Parathyroid adenoma (tissue), 2 donors: ENCODE results near the gene NMUR1.

Experiments
- H2AFZ ChIP-seq: fragments of 300-600 bp; sonication (generic); one replicate; pipeline ENCODE4 v1.7.0; 2017; ENCODE audit warnings: antibody characterized with exemption, mild to moderate bottlenecking
- H3K27ac ChIP-seq: fragments of 300-600 bp; sonication (generic); one replicate; pipeline ENCODE4 v1.7.0; 2017
- H3K27me3 ChIP-seq: fragments of 300-600 bp; sonication (generic); one replicate; pipeline ENCODE4 v1.7.0; 2017; ENCODE audit warnings: low read length; ENCODE audit not compliant: control insufficient read depth, insufficient read depth
- H3K36me3 ChIP-seq: fragments of 300-600 bp; sonication (generic); one replicate; pipeline ENCODE4 v1.7.0; 2017; ENCODE audit warnings: low read length; ENCODE audit not compliant: control insufficient read depth, insufficient read depth
- H3K4me1 ChIP-seq: fragments of 300-600 bp; sonication (generic); one replicate; pipeline ENCODE4 v1.7.0; 2017; ENCODE audit warnings: control low read depth
- H3K4me2 ChIP-seq: fragments of 300-600 bp; sonication (generic); one replicate; pipeline ENCODE4 v1.7.0; 2017; ENCODE audit warnings: low read length
- H3K4me3 ChIP-seq: fragments of 300-600 bp; sonication (generic); one replicate; pipeline ENCODE4 v1.7.0; 2017; ENCODE audit warnings: low read depth, low read length
- H3K79me2 ChIP-seq: fragments of 300-600 bp; sonication (generic); one replicate; pipeline ENCODE4 v1.7.0; 2017; ENCODE audit warnings: control low read depth
- H3K9ac ChIP-seq: fragments of 300-600 bp; sonication (generic); one replicate; pipeline ENCODE4 v1.7.0; 2017; ENCODE audit warnings: mild to moderate bottlenecking
- H3K9me3 ChIP-seq: fragments of 300-600 bp; sonication (generic); one replicate; pipeline ENCODE4 v1.7.0; 2017; ENCODE audit warnings: low read length; ENCODE audit not compliant: control insufficient read depth
- TF ChIP-seq, protein P1 (sequence below): fragments of 300-600 bp; sonication (generic); IDR thresholded peaks from one replicate; pipeline ENCODE4 v1.7.0; 2017; ENCODE audit warnings: antibody characterized with exemption, mild to moderate bottlenecking
- donor health status: primary hyperparathyroidism.

Gene NMUR1

GRCh38 chr2:231531883-231532755 lies 1.9 kb upstream of the NMUR1 start:
- no peak overlapping the region for H2AFZ ChIP-seq
- no peaks in the 10 kb centered on the region for H3K27me3 ChIP-seq
- TF ChIP-seq, protein P1, sequence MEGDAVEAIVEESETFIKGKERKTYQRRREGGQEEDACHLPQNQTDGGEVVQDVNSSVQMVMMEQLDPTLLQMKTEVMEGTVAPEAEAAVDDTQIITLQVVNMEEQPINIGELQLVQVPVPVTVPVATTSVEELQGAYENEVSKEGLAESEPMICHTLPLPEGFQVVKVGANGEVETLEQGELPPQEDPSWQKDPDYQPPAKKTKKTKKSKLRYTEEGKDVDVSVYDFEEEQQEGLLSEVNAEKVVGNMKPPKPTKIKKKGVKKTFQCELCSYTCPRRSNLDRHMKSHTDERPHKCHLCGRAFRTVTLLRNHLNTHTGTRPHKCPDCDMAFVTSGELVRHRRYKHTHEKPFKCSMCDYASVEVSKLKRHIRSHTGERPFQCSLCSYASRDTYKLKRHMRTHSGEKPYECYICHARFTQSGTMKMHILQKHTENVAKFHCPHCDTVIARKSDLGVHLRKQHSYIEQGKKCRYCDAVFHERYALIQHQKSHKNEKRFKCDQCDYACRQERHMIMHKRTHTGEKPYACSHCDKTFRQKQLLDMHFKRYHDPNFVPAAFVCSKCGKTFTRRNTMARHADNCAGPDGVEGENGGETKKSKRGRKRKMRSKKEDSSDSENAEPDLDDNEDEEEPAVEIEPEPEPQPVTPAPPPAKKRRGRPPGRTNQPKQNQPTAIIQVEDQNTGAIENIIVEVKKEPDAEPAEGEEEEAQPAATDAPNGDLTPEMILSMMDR, result no peak
- no peak overlapping the region for H3K9ac ChIP-seq
- H3K27ac ChIP-seq, result no peak overlapping the region
- H3K4me1 ChIP-seq, result no peaks in the 10 kb centered on the region
- H3K4me3 ChIP-seq, result no peak overlapping the region
- H3K36me3 ChIP-seq, result no peaks in the 10 kb centered on the region
- H3K79me2 ChIP-seq, result no peaks in the 10 kb centered on the region
- H3K9me3 ChIP-seq, result no peaks in the 10 kb centered on the region
- H3K4me2 ChIP-seq, result no peak overlapping the region

- no peak overlapping the region for H3K4me3 ChIP-seq
- no peaks in the 10 kb centered on the region for H3K27me3 ChIP-seq
- TF ChIP-seq, protein P1, result no peak
- no peaks in the 10 kb centered on the region for H3K79me2 ChIP-seq
- H2AFZ ChIP-seq, result no peak overlapping the region
- no peak overlapping the region for H3K27ac ChIP-seq
- H3K36me3 ChIP-seq, result no peaks in the 10 kb centered on the region
- no peaks in the 10 kb centered on the region for H3K9me3 ChIP-seq
- H3K4me2 ChIP-seq, result no peak overlapping the region
- no peak overlapping the region for H3K9ac ChIP-seq
- H3K4me1 ChIP-seq, result no peaks in the 10 kb centered on the region
Measured at GRCh38 chr2:231531466-231531865, 1.2 kb upstream of the NMUR1 start.

- Histone ChIP-seq H3K4me3 (no peak overlapping the region), H3K4me1 (peaks cover 5% of the 10 kb centered on the region), H3K27me3 (no peaks in the 10 kb centered on the region), H3K9ac (no peak overlapping the region), H3K4me2 (no peak overlapping the region), H3K27ac (no peak overlapping the region), H3K9me3 (no peaks in the 10 kb centered on the region), H3K36me3 (no peaks in the 10 kb centered on the region), H2AFZ (no peak overlapping the region), H3K79me2 (no peaks in the 10 kb centered on the region)
- TF ChIP-seq, protein P1, result no peak
Measured at GRCh38 chr2:231528636-231529030, 1.6 kb downstream of the NMUR1 start.

DNA sequence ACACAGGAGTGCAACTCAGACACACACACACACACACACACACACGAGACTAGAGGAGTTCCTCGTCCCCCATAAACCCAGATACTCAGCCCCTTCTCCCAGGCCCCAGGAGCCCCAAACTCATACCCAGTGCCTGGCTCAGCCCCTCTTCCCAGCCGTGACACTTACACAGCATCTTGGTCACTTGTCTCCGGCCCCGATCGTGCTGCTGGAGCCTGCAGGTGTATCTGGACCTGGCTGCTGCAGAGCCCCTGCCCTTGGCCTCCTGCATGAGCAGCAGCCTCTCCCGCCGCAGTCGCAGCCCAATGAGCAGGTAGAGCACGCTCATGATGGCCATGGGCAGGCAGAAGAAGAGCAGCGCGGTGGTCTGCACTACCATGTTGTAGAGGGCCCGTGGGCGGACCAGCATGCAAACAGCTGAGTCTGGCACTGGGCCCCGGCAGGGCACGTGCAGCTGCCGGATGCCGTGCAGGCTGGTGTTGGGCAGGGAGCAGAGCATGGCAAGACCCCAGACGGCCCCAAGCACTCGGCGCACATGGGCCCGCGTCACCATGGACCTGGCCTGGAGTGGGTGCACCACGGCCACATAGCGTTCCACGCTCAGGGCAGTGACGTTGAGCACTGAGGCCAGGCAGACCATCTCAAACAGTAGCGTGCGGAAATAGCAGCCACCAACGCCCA lies 2.1 kb downstream of the NMUR1 start:
- no peaks in the 10 kb centered on the region for H3K36me3 ChIP-seq
- H3K9ac ChIP-seq, result no peak overlapping the region
- peaks cover 6% of the 10 kb centered on the region for H3K4me1 ChIP-seq
- TF ChIP-seq, protein P1, result no peak
- no peak overlapping the region for H2AFZ ChIP-seq
- no peaks in the 10 kb centered on the region for H3K27me3 ChIP-seq
- H3K9me3 ChIP-seq, result no peaks in the 10 kb centered on the region
- H3K27ac ChIP-seq, result no peak overlapping the region
- no peaks in the 10 kb centered on the region for H3K79me2 ChIP-seq
- H3K4me2 ChIP-seq, result no peak overlapping the region
- no peak overlapping the region for H3K4me3 ChIP-seq
